HG03571 (cell line): ENCODE results near the gene SULT1A3.
"Not testable (repeated sequence)": the region's sequence is repeated elsewhere in the genome, so short reads cannot be mapped to it uniquely, and the experiment has no call there.

Experiments
- ATAC-seq: cut with Tn5 transposase; IDR thresholded peaks from one replicate; pipeline ENCODE4 v1.9.1; 2021; ENCODE audit not compliant: unreplicated experiment

SULT1A3 gene

GRCh38 chr16:30199049-30199448 lies at the start of gene SULT1A3:
SULT1A3 (plus strand) TSS chr16:30199255; CDS start chr16:30200729, 1,474 bp downstream.
- ATAC-seq = not testable (repeated sequence)

- no peak for ATAC-seq
Observed at GRCh38 chr16:30151091-30151490, 48.0 kb upstream of the SULT1A3 start.

GRCh38 chr16:30152517-30152916 lies 46.5 kb upstream of the SULT1A3 start:
- no peak for ATAC-seq

- no peak for ATAC-seq
Observed at GRCh38 chr16:30155188-30155587, 43.9 kb upstream of the SULT1A3 start.

GRCh38 chr16:30157214-30157613 lies 41.8 kb upstream of the SULT1A3 start:
- no peak for ATAC-seq

GRCh38 chr16:30163538-30163937 lies 35.5 kb upstream of the SULT1A3 start:
- no peak for ATAC-seq

GRCh38 chr16:30166202-30166902 lies 32.7 kb upstream of the SULT1A3 start:
- no peak for ATAC-seq

- ATAC-seq = not testable (repeated sequence)
Observed at GRCh38 chr16:30168746-30169145, 30.3 kb upstream of the SULT1A3 start.

GRCh38 chr16:30169416-30169815 lies 29.6 kb upstream of the SULT1A3 start:
- ATAC-seq = not testable (repeated sequence)

- ATAC-seq = not testable (repeated sequence)
Observed at GRCh38 chr16:30170145-30170544, 28.9 kb upstream of the SULT1A3 start.

- no peak for ATAC-seq
Observed at GRCh38 chr16:30173054-30173453, 26.0 kb upstream of the SULT1A3 start.

- not testable (repeated sequence) for ATAC-seq
Observed at GRCh38 chr16:30176876-30177275, 22.2 kb upstream of the SULT1A3 start.

GRCh38 chr16:30179195-30179594 lies 19.9 kb upstream of the SULT1A3 start:
- no peak for ATAC-seq

GRCh38 chr16:30179931-30180330 lies 19.1 kb upstream of the SULT1A3 start:
- no peak for ATAC-seq

- ATAC-seq = no peak
Observed at GRCh38 chr16:30180741-30181140, 18.3 kb upstream of the SULT1A3 start.

GRCh38 chr16:30183233-30184095 lies 15.6 kb upstream of the SULT1A3 start, which contains the start of gene CORO1A:
CORO1A (plus strand) TSS chr16:30183602; CDS start chr16:30185210, 1,608 bp downstream.
- peak; percentile 47 for ATAC-seq

GRCh38 chr16:30184096-30184890 lies 14.8 kb upstream of the SULT1A3 start:
- ATAC-seq = no peak

- no peak for ATAC-seq
Observed at GRCh38 chr16:30184891-30185682, 14.0 kb upstream of the SULT1A3 start.

GRCh38 chr16:30185683-30186421 lies 13.2 kb upstream of the SULT1A3 start:
- ATAC-seq = no peak

GRCh38 chr16:30186444-30186781 lies 12.6 kb upstream of the SULT1A3 start:
- no peak for ATAC-seq
